T1000 (cell line): ENCODE measurements around the gene ANKLE2.

Experiments used
- DNase-seq: peaks from one replicate; lab custom pipeline; 2025; ENCODE audit warnings: mixed read lengths; lab: John Stamatoyannopoulos, UW

Gene ANKLE2

DNA sequence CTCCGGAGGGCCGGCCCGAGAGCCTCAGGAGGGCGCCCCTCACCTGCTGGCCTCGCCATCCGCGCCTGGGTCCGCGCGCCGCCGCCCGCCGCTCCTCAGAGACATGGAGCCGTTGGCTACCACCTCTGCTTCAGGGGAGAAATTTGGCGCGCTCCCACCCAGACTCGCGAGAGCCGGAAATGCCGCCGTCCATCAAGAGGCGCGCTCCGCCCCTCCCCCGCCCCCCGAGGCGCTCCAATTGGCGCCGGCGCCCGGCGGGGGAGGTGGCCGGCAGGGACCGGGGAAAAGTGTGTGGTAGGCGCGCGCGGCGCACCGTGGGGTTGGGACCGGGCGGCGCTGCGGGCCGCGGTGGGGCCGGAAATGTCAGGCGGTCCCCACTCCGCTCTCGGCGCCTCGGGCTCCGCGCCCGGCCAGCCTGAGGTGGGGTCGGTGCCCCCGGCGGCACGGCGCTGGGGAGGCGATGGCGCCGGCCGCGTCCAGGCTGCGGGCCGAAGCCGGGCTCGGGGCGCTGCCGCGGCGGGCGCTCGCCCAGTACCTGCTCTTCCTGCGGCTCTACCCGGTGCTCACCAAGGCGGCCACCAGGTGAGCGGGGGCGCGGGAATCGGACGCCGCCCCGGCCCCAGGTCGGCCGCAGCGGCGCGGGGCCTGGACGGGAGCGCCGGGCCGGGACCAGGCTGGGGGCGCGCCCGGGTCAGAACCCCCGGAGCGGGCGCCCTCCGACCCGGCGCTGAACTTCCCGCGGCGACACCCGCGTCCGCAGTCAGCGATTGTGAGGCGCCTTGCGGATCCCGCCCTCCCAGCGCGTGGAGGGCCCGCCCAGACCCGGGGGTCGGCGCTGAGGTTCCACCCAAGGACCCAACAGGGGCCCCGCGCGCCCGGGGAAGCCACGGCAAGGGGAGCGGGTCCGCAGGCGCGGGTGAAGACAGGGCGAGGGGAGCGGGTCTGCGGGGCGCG, 74.1 kb downstream of the ANKLE2 start, which contains the start of the genes POLE and PXMP2:
Gene POLE (minus strand): TSS at position 132 of the 954 bp plus-strand sequence. CDS start 27 bp downstream, at position 105.
Gene PXMP2 (plus strand): TSS at position 377 of the 954 bp plus-strand sequence. CDS start 84 bp downstream, at position 461.
- peak; percentile 83 for DNase-seq

DNA sequence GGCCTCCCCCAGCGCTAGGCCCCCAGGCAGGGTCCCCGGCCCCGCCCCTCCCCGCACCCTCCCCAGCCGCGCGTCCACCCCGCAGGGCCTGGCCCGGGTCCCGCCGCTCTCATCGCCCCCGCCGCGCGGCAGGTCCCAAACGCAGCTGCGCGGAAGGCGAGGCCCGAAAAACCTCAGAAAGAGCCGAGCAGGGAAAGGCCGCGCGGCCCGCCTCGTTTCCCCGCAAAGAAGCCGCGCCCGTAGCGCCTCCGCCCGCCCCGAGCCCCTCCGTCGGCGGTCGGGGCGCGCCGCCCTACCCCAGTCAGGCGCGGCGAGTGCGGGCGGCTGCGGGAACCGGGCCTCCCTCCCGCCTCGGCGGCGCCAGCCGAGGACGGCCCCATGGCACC, 74.8 kb downstream of the ANKLE2 start:
- DNase-seq, result no peak

DNA sequence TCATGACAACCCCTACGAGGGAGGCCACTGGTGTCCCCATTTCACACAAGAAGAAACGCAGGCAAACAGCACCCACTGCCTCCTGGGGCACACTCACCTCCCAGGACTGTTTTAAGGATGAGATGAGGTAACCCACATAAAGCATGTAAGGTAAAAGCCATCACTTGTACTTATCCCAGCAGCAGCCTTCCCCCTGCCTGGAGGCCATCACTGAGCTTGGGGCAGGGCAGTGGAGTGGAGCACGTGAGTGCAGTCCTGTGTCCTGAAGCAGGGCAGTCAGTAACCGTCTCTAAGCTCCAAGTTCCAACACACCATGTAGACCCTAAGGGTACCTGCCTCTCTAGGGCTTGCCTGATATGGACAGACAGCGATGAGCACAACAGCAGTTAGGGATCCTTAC, 76.2 kb downstream of the ANKLE2 start:
- DNase-seq, result no peak

DNA sequence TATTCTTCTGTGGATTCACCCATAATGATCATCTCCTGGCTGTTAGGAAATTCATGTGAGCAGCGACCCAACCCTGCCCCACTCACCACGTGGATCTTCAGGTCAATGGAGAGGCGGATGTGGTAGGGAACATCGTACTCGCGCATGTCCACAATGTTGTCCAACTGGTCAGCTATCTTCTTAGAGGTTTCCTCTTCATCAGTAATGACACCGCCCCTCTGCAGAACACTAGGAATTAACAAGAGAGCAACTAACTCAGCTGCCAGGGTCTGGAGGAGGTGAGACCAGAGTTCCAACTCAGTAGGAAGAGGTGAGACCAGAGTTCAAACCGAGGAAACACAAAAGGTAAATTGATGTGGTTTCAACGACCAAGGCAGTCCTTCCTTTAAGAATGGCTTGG, 84.1 kb downstream of the ANKLE2 start:
- no peak for DNase-seq

DNA sequence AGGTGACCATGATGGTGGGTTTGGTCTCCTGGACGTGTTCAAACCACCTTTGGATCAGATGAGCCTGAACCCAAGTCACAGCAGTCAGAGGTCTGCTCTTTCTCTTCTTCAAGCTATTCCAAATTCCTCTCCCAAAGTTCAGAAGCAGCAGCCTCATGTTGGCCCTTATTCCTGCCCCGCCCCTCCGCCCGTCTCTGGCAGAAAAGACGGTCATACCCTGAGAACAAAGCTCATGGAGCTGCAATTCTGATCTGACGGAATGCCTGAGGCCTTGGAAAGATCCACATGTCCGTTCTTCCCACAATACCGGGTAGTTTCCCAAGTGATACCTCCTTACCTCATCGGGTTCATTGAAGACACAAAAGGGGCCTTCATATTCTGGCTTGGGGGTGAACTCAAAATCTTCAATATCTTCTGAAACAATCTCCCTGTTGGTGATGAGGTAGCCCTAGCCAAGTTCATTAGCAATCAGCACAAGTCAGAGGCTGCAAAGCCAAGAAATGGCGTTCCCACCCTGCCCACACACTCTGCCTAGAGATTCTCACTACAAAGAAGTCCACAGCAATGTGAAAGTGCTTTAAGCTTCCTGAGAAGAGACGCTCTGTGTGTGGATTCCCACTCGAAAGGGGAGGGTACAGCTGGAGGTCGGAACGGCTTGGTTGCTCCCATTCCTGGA, 85.7 kb downstream of the ANKLE2 start:
- DNase-seq, result no peak
